Tibial artery (tissue), 4 donors: ENCODE results near the gene ZKSCAN5.

Experiments used
- DNase-seq, 2 donors: peaks; one replicate each; pipeline ENCODE4 v3.0.0-alpha.2; 2019
- H3K27ac ChIP-seq, 2 donors: fragments of 200-600 bp; sonication (generic) in 1 of 2; 1 replicate in 1 of 2; 2 replicates in 1 of 2; pipeline ENCODE4 v1.5.1; 2018 to 2019; ENCODE audit warnings: mild to moderate bottlenecking in 1 of 2
- H3K27me3 ChIP-seq, 2 donors: fragments of 200-600 bp; sonication (generic) in 1 of 2; one replicate each; pipeline versions ENCODE4 v1.5.1 to v1.6.0; 2016 to 2019
- H3K36me3 ChIP-seq, 3 donors: fragments of 200-600 bp; sonication (generic) in 2 of 3; one replicate each; pipeline ENCODE4 v1.5.1; 2016 to 2019; ENCODE audit warnings: mild to moderate bottlenecking in 2 of 3
- H3K4me1 ChIP-seq, 4 donors: fragments of 200-600 bp; sonication (generic) in 2 of 4; 1 replicate in 3 of 4; 2 replicates in 1 of 4; pipeline ENCODE4 v1.5.1; 2016 to 2019
- H3K4me3 ChIP-seq, 2 donors: fragments of 200-600 bp; sonication (generic) in 1 of 2; 1 replicate in 1 of 2; 2 replicates in 1 of 2; pipeline ENCODE4 v1.5.1; 2018 to 2019; ENCODE audit warnings: mild to moderate bottlenecking in 2 of 2
- H3K9me3 ChIP-seq, 3 donors: fragments of 200-600 bp; sonication (generic) in 1 of 3; one replicate each; pipeline ENCODE4 v1.5.1; 2016 to 2019
- CTCF ChIP-seq, 2 experiments: fragments of 200-600 bp in 1 of 2; fragments of 450-650 bp in 1 of 2; IDR thresholded peaks; one replicate each; pipeline ENCODE4 v1.5.1; 2017 to 2019; ENCODE audit warnings: antibody characterized with exemption in 2 of 2, mild to moderate bottlenecking in 1 of 2, moderate library complexity in 1 of 2
- intact Hi-C: fragments of 100-400 bp; cut with DNase I; formaldehyde crosslinking; loops from one replicate; pipeline ENCODE4 v1.15.0; 2023; ENCODE audit warnings: low total_unique reads

Gene ZKSCAN5

GRCh38 chr7:99459087-99459486 lies 45.4 kb upstream of the ZKSCAN5 start:
- no peak for DNase-seq
- Histone ChIP-seq H3K4me1 (peaks cover 0 to 24% (median 11%) of the 10 kb centered on the region in 4 donors), H3K36me3 (peaks cover 35 to 60% (median 56%) of the 10 kb centered on the region in 3 donors)

GRCh38 chr7:99460651-99461050 lies 43.8 kb upstream of the ZKSCAN5 start:
- TF ChIP-seq CTCF (IDR thresholded peaks at IDR 0.05) = no peak
- peaks cover 33 to 49% (median 41%) of the 10 kb centered on the region in 3 donors for H3K36me3 ChIP-seq
- H3K4me1 ChIP-seq = peaks cover 0 to 39% (median 25%) of the 10 kb centered on the region in 4 donors
- H3K27me3 ChIP-seq = no peaks in the 10 kb centered on the region
- DNase-seq = no peak
- H3K27ac ChIP-seq = no peak overlapping the region
- H3K4me3 ChIP-seq = no peak overlapping the region
- no peaks in the 10 kb centered on the region for H3K9me3 ChIP-seq
- intact Hi-C loops = no loop called here

More at GRCh38 chr7:99459087-99459486, 45.4 kb upstream of the ZKSCAN5 start:
- H3K27me3 ChIP-seq = no peaks in the 10 kb centered on the region
- TF ChIP-seq CTCF (IDR thresholded peaks at IDR 0.05) = no peak
- intact Hi-C loops = no loop called here
- no peak overlapping the region for H3K4me3 ChIP-seq
- no peaks in the 10 kb centered on the region for H3K9me3 ChIP-seq
- no peak overlapping the region for H3K27ac ChIP-seq

- Histone ChIP-seq H3K27ac (no peak overlapping the region), H3K27me3 (no peaks in the 10 kb centered on the region), H3K4me1 (peaks cover 0 to 41% (median 25%) of the 10 kb centered on the region in 4 donors), H3K9me3 (no peaks in the 10 kb centered on the region), H3K36me3 (peaks cover 28 to 43% (median 35%) of the 10 kb centered on the region in 3 donors), H3K4me3 (no peak overlapping the region)
- intact Hi-C loops = no loop called here
- DNase-seq = no peak
- TF ChIP-seq CTCF (IDR thresholded peaks at IDR 0.05) = no peak
These were observed 43.2 kb upstream of the ZKSCAN5 start for GRCh38 chr7:99461221-99461620.

- DNase-seq = no peak
- Histone ChIP-seq H3K27me3 (no peaks in the 10 kb centered on the region), H3K9me3 (no peaks in the 10 kb centered on the region), H3K4me1 (peaks cover 0 to 41% (median 25%) of the 10 kb centered on the region in 4 donors), H3K36me3 (peaks cover 0 to 6% (median 0%) of the 10 kb centered on the region in 3 donors), H3K27ac (peak overlapping the region; percentile 85), H3K4me3 (peak overlapping the region; percentile 73 to 75)
- TF ChIP-seq CTCF (IDR thresholded peaks at IDR 0.05) = no peak
- intact Hi-C loops = loop anchor here (5.0 kb wide), 1 partner anchor 37 kb away; the partner anchor contains the start of genes ZKSCAN5 and ZNF394
These were observed 39.1 kb upstream of the ZKSCAN5 start for GRCh38 chr7:99465421-99465768.

- no peak for DNase-seq
- TF ChIP-seq CTCF (IDR thresholded peaks at IDR 0.05) = no peak
- Histone ChIP-seq H3K4me3 (no peak overlapping the region), H3K36me3 (peaks cover 0 to 6% (median 0%) of the 10 kb centered on the region in 3 donors), H3K27me3 (no peaks in the 10 kb centered on the region), H3K4me1 (peaks cover 0 to 29% (median 20%) of the 10 kb centered on the region in 4 donors), H3K9me3 (no peaks in the 10 kb centered on the region), H3K27ac (no peak overlapping the region)
- intact Hi-C loops = loop anchor here (5.0 kb wide), 1 partner anchor 34 kb away; the partner anchor contains the start of genes ZKSCAN5 and ZNF394
These were observed 36.0 kb upstream of the ZKSCAN5 start for GRCh38 chr7:99468336-99468918.
